Thymus (tissue), 11 donors: Measurements from ENCODE around the gene IMMP2L. TPM values are rescaled to one million over a fixed set of nuclear protein-coding genes. Genes with fewer than 3 reads are reported as not detected.

Experiments
- DNase-seq, 9 donors: peaks; one replicate each; pipeline ENCODE4 v3.0.0-alpha.2; 2013; ENCODE audit warnings: low spot score in 9 of 9, low read depth in 6 of 9, missing footprints in 1 of 9
- H3K27ac ChIP-seq, 2 donors: one replicate each; pipeline ENCODE4 v1.5.1; 2013; ENCODE audit warnings: control low read depth in 1 of 2, low read depth in 1 of 2, low read length in 1 of 2, mild to moderate bottlenecking in 1 of 2, moderate library complexity in 1 of 2
- H3K27me3 ChIP-seq, 2 donors: one replicate each; pipeline ENCODE4 v1.5.1; 2013; ENCODE audit warnings: low read length in 1 of 2; ENCODE audit not compliant: control insufficient read depth in 2 of 2, insufficient read depth in 1 of 2
- H3K36me3 ChIP-seq, 2 donors: one replicate each; pipeline ENCODE4 v1.5.1; 2013; ENCODE audit warnings: low read length in 1 of 2, mild to moderate bottlenecking in 1 of 2, moderate library complexity in 1 of 2; ENCODE audit not compliant: control insufficient read depth in 2 of 2, insufficient read depth in 2 of 2
- H3K4me1 ChIP-seq, 2 donors: one replicate each; pipeline ENCODE4 v1.5.1; 2013; ENCODE audit warnings: low read length in 2 of 2; ENCODE audit not compliant: control insufficient read depth in 2 of 2, insufficient read depth in 2 of 2
- H3K4me3 ChIP-seq, 2 donors: one replicate each; pipeline ENCODE4 v1.5.1; 2013; ENCODE audit warnings: low read length in 2 of 2, control low read depth in 1 of 2, mild to moderate bottlenecking in 1 of 2
- H3K9me3 ChIP-seq, 2 donors: one replicate each; pipeline ENCODE4 v1.5.1; 2013; ENCODE audit warnings: low read length in 1 of 2, mild to moderate bottlenecking in 1 of 2; ENCODE audit not compliant: control insufficient read depth in 2 of 2, insufficient read depth in 1 of 2
- WGBS: extraction: QIAGEN DNeasy Blood & Tissue Kit; methylation state at CpG from one replicate; pipeline ENCODE4 v1.1.7; 2013; 5-methylcytosine and 5-hydroxymethylcytosine counted together
- polyA plus RNA-seq: library from polyadenylated mRNA; stranded (reverse); fragments of 200-250 nt; gene quantifications from one replicate; pipeline ENCODE4 v1.2.3, GENCODE V29; 2013
- total RNA-seq: library from RNA; stranded (reverse); fragments of 120-200 nt; gene quantifications from one replicate; pipeline ENCODE4 v1.2.4, GENCODE V29; 2013
- donor health status: healthy.

Gene IMMP2L
- total and polyA plus RNA-seq, 2 donors, result 11.0 to 12.8 TPM

DNA sequence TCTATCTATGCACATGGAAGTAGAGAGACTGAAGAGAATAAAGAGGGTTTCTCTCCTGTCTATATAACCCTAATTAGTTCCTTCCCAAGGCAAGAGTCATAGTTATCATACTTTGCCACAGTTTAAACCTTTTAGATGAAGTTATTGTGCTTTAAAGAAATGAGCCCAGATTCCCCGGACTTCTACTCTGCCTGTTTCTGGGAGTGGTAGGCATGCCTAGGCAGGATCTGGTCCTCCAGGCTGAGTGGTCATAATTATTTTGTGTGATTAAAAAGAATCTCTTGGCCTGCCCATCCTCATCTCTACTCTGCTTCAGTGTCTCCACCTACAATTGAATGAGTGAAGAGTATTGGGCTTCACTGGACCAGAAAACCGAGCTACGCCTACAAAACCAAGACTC lies 179.2 kb downstream of the IMMP2L start:
- Histone ChIP-seq H3K4me3 (no peak overlapping the region), H3K4me1 (no peaks in the 10 kb centered on the region), H3K36me3 (no peaks in the 10 kb centered on the region), H3K27me3 (no peaks in the 10 kb centered on the region), H3K27ac (no peak overlapping the region), H3K9me3 (no peaks in the 10 kb centered on the region)
- WGBS, result 98% methylated on average over 3 of the region's 3 CpGs
- no peak for DNase-seq

DNA sequence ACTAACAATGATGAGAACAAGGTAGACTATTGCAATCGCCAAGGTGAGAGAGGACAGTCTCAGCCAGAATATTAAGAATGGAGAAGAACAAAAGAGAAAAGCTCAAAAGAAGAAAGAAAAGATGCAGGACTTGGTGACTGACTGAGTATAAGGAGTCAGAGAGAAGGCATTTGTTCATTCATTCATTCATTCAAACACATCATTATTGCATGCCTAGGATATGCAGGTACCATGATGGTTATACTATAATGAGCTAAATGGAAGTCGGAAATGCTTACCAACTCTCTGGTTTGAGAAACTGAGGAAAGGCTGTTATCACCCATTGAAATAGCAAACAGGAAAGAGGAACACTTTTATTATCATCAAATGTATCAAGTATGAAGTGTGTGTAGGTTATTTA lies 180.7 kb downstream of the IMMP2L start:
- Histone ChIP-seq H3K4me3 (no peak overlapping the region), H3K9me3 (no peaks in the 10 kb centered on the region), H3K27me3 (no peaks in the 10 kb centered on the region), H3K4me1 (no peaks in the 10 kb centered on the region), H3K36me3 (no peaks in the 10 kb centered on the region), H3K27ac (no peak overlapping the region)
- WGBS, result 96% methylated on average over 2 of the region's 2 CpGs
- DNase-seq, result no peak

DNA sequence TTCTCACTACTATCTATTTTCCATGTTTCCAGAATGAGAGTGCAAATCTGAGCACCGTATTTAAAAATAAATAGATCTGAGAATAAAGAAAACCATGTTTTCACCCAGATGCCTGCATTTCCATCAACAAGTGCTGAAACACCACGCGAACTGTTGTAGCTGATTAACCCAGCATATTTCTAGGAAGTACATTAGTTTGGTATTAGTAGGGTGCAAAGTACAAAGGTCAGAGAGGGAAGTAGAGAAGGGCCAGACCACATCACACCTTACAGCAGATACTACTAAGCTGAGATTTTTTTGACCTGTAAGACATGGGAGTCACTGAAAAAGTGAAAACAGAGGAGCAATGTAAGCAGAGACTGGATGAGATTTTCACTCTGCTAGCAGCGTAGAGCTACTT lies 181.3 kb downstream of the IMMP2L start:
- Histone ChIP-seq H3K4me1 (no peaks in the 10 kb centered on the region), H3K27me3 (no peaks in the 10 kb centered on the region), H3K4me3 (no peak overlapping the region), H3K9me3 (no peaks in the 10 kb centered on the region), H3K27ac (no peak overlapping the region), H3K36me3 (no peaks in the 10 kb centered on the region)
- 97% methylated on average over 4 of the region's 4 CpGs for WGBS
- DNase-seq, result no peak

DNA sequence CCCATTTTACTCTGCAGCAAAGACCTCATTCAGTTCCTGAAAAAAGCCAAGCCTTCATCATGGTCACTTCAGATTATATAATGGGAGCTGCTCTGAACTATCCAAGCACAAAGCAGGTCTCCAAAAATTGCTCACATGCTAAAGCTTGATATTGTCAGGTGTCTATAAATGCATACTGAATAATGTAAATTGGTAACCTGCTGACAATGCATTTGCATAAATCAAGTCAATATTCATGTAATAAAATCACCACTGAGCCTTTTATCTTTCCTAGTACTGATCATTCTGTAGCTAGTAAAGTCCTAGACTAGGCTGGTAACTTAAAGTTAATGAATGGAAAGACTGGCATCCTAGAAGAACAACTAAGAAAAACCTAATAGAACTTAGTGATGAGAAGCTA lies 188.3 kb downstream of the IMMP2L start:
- no peaks in the 10 kb centered on the region for H3K9me3 ChIP-seq
- no peak overlapping the region for H3K4me3 ChIP-seq
- DNase-seq, result no peak
- H3K36me3 ChIP-seq, result no peaks in the 10 kb centered on the region
- no peaks in the 10 kb centered on the region for H3K27me3 ChIP-seq
- no peaks in the 10 kb centered on the region for H3K4me1 ChIP-seq
- H3K27ac ChIP-seq, result no peak overlapping the region

DNA sequence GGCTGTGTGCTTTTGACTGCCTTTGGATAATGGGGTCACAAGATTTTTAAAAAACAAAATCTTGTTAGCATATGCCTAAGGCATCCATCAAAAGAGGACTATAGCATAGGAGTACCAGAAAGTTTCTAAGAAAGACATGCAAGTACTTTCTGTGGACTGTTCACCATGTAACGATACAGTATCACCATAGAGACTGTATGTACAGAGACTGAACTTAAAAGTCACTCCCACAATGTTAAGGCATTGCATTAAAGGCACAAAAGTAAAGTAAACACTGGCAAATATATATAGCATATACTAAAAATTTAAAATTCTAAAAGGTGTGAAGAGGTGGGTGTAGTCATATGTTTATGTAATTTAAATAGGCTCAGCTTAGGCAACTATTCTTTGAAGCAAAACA lies 190.9 kb downstream of the IMMP2L start:
- Histone ChIP-seq H3K9me3 (no peaks in the 10 kb centered on the region), H3K4me3 (no peak overlapping the region)
- 92% methylated on average over 1 of the region's 1 CpG for WGBS

DNA sequence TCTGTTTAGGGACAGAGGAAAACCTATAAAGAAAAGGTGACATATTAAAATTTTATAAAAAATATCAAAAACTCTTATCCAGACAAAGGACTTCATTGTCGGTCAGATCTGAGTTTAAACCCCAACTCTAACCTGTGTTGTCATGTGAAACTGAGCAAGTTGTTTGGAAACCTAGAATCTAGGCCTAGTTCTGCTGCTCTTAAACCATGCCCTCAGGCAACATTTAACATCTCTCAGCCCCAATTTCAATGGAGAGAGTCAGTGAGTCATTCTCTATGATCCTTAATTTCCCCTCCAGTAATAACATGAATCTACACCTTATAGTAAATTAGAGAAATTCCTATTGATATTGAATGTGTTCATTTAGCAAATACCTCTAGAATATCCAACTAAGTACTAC lies 192.3 kb downstream of the IMMP2L start:
- DNase-seq, result no peak
- H3K9me3 ChIP-seq, result no peaks in the 10 kb centered on the region
- 100% methylated on average over 1 of the region's 1 CpG for WGBS
- no peak overlapping the region for H3K27ac ChIP-seq
- H3K4me1 ChIP-seq, result no peaks in the 10 kb centered on the region
- no peaks in the 10 kb centered on the region for H3K36me3 ChIP-seq
- H3K4me3 ChIP-seq, result no peak overlapping the region
- no peaks in the 10 kb centered on the region for H3K27me3 ChIP-seq

More for the DNA sequence above, 190.9 kb downstream of the IMMP2L start:
- no peak for DNase-seq
- H3K4me1 ChIP-seq, result no peaks in the 10 kb centered on the region
- no peak overlapping the region for H3K27ac ChIP-seq
- H3K27me3 ChIP-seq, result no peaks in the 10 kb centered on the region
- H3K36me3 ChIP-seq, result no peaks in the 10 kb centered on the region

DNA sequence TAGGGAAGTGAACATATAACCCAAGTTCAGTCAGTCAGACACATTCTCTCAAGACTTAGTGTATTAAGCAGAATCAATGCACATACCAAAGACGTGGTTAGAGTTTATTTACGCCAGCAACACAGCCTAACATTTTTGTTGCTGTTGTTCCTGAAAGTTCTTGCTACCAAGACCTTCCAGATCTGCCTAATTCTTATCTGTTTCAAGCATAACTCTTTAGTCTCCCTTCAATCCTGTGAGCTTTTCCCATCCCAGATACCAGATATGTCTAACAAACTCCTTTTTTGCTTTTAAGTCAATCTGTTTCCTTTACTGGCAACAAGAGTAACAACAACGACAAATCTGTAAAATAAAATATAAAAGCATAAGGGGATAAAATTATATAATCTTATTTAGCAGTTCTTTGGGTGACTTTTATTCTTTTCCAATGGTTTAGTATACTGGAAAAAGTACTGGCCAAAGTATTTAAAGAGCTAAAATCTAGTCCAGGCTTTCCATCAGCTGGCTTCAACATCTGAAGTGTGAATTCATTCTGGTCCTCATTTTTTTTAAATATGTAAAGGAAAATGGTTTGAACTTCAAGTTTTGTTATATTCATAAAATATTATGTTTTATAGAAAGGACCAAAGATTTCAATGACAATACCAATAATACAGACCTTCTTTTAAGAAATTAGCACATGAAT lies 193.8 kb downstream of the IMMP2L start:
- Histone ChIP-seq H3K36me3 (no peaks in the 10 kb centered on the region), H3K27ac (no peak overlapping the region), H3K4me3 (no peak overlapping the region), H3K9me3 (no peaks in the 10 kb centered on the region), H3K27me3 (no peaks in the 10 kb centered on the region), H3K4me1 (no peaks in the 10 kb centered on the region)
- no peak for DNase-seq
- WGBS, result 98% methylated on average over 3 of the region's 3 CpGs

DNA sequence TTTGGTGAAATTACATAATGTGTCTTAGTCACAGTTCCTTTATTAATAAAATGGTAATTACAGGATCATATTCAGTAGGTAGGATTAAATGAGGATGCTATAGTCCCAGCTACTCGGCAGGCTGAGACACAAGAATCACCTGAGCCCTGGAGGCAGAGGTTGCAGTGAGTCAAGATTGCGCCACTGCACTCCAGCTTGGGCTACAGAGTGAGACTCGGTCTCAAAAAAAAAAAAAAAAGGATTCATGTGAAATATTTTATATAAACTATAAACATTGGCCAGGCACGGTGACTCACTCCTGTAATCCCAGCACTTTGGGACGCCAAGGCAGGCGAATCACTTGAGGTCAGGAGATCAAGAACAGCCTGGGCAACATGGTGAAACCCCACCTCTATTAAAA lies 197.9 kb downstream of the IMMP2L start:
- DNase-seq, result no peak
- WGBS, result 99% methylated on average over 6 of the region's 6 CpGs
- no peak overlapping the region for H3K27ac ChIP-seq
- H3K9me3 ChIP-seq, result no peaks in the 10 kb centered on the region
- H3K4me3 ChIP-seq, result no peak overlapping the region
- no peaks in the 10 kb centered on the region for H3K4me1 ChIP-seq
- no peaks in the 10 kb centered on the region for H3K36me3 ChIP-seq
- no peaks in the 10 kb centered on the region for H3K27me3 ChIP-seq

DNA sequence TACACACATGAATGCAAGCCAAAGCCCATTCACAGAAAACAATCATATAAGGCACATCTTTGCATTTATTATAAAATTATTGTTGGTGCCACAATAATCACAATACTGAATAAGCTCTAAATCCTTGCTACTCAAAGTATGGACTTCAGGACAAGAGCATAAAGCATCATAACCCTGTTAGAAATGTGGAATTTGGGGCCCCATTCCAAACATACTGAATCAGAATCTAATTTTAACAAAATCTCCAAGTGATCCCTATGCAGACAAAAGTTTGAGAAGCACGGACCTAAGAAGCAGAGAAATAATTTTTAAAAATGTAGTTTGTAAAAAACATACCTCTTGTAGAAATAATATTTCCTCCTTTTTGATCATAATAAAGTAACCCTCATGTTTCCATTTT lies 199.2 kb downstream of the IMMP2L start:
- Histone ChIP-seq H3K9me3 (no peaks in the 10 kb centered on the region), H3K4me3 (no peak overlapping the region), H3K4me1 (no peaks in the 10 kb centered on the region), H3K27me3 (no peaks in the 10 kb centered on the region), H3K36me3 (no peaks in the 10 kb centered on the region), H3K27ac (no peak overlapping the region)
- WGBS, result 99% methylated on average over 1 of the region's 1 CpG
- no peak for DNase-seq
